ENCODE data around the gene TAF4. TPM values are rescaled to one million over a fixed set of nuclear protein-coding genes. Genes with fewer than 3 reads are reported as not detected.
A peak's percentile ranks its signal among the peaks of the same experiment; 100 is the strongest.

TAF4 gene
- total and polyA plus RNA-seq, 8 donors = 14.1 to 21.0 (median 17.1) TPM

GRCh38 chr20:62047666-62048345 lies 17.9 kb downstream of the TAF4 start:
- Histone ChIP-seq H3K27ac (no peak overlapping the region), H3K27me3 (no peaks in the 10 kb centered on the region), H3K4me1 (peaks cover 0 to 26% of the 10 kb centered on the region in 2 donors), H3K9me3 (no peaks in the 10 kb centered on the region), H3K4me3 (no peak overlapping the region), H3K36me3 (no peaks in the 10 kb centered on the region)
- intact Hi-C loops (cut with DNase I) = no loop called here
- ATAC-seq (no peak), DNase-seq (peak in 1 of 4 donors; percentile 19)
- no peak for TF ChIP-seq CTCF (IDR thresholded peaks at IDR 0.05)

- Histone ChIP-seq H3K4me3 (no peak overlapping the region), H3K27ac (no peak overlapping the region), H3K27me3 (no peaks in the 10 kb centered on the region), H3K36me3 (no peaks in the 10 kb centered on the region), H3K4me1 (peaks cover 0 to 22% of the 10 kb centered on the region in 2 donors), H3K9me3 (no peaks in the 10 kb centered on the region)
- intact Hi-C loops (cut with DNase I) = no loop called here
- ATAC-seq (no peak), DNase-seq (no peak)
- no peak for TF ChIP-seq CTCF (IDR thresholded peaks at IDR 0.05)
Observed at GRCh38 chr20:62046431-62046830, 19.2 kb downstream of the TAF4 start.

DNA sequence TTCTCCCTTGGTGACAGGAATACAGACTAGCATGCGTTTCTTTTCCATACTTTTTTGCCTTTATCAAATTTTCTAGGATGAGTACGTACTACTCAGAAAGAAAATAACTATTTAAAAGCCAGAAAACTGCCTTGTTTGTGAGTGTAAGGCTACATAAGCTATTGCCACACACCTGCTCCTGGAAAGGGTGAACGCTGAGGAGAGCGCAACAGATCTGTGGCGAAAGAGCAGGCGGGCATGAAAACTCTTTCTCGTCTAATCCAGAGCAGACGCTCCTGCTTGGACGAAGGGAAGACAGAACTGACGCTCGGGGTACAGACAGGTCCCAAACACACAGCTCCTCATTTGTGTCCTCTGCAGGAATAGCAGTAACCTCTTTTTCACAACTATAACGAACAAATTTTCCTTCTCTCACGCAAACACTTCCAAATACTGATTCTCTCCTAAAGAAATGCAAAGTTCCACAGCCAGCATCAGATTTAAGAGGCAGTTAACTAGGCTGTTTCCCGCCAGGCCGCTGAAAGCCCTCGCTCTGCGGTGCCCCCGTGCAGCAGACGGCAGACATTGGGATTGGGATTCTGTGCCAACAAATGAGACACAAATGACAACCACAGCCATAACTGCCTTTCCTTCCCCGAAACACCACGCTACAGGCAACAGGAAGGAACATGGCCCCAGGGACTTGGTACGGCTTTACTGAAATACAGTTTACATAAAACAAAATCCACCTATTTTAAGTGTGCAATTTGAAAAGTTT lies 20.0 kb downstream of the TAF4 start:
- Histone ChIP-seq H3K4me1 (peaks cover 0 to 18% of the 10 kb centered on the region in 2 donors), H3K9me3 (no peaks in the 10 kb centered on the region), H3K27ac (no peak overlapping the region), H3K27me3 (no peaks in the 10 kb centered on the region), H3K4me3 (no peak overlapping the region), H3K36me3 (no peaks in the 10 kb centered on the region)
- intact Hi-C loops (cut with DNase I) = no loop called here
- ATAC-seq (no peak), DNase-seq (peak in 1 of 4 donors; percentile 20)
- no peak for TF ChIP-seq CTCF (IDR thresholded peaks at IDR 0.05)

- ATAC-seq = no peak
- no peak overlapping the region for H3K27ac ChIP-seq
- no peak for TF ChIP-seq CTCF (IDR thresholded peaks at IDR 0.05)
Observed at GRCh38 chr20:62045118-62045517, 20.6 kb downstream of the TAF4 start.

GRCh38 chr20:62044631-62045030 lies 21.1 kb downstream of the TAF4 start:
- H3K27ac ChIP-seq = no peak overlapping the region
- no peaks in the 10 kb centered on the region for H3K27me3 ChIP-seq
- no peak for TF ChIP-seq CTCF (IDR thresholded peaks at IDR 0.05)
- H3K4me3 ChIP-seq = no peak overlapping the region
- H3K9me3 ChIP-seq = no peaks in the 10 kb centered on the region
- no peaks in the 10 kb centered on the region for H3K36me3 ChIP-seq
- ATAC-seq (no peak), DNase-seq (peak in 2 of 4 donors; percentile 11 to 36)
- intact Hi-C loops (cut with DNase I) = no loop called here
- H3K4me1 ChIP-seq = peaks cover 0 to 18% of the 10 kb centered on the region in 2 donors

More at GRCh38 chr20:62045118-62045517, 20.6 kb downstream of the TAF4 start:
- Histone ChIP-seq H3K4me3 (no peak overlapping the region), H3K36me3 (no peaks in the 10 kb centered on the region), H3K9me3 (no peaks in the 10 kb centered on the region), H3K27me3 (no peaks in the 10 kb centered on the region), H3K4me1 (peaks cover 0 to 16% of the 10 kb centered on the region in 2 donors)
- intact Hi-C loops (cut with DNase I) = no loop called here
- peak in 1 of 4 donors; percentile 57 for DNase-seq
